ENCODE data around the gene SNX19.
"Not testable (repeated sequence)": the region's sequence is repeated elsewhere in the genome, so short reads cannot be mapped to it uniquely, and the experiment has no call there.

The SNX19 gene

GRCh38 chr11:130872981-130873380 is 43.3 kb downstream of the SNX19 start:
- DNase-seq: peak in 1 of 56 donors; percentile 25

- no peak for DNase-seq
Observed at GRCh38 chr11:130872513-130872912, 43.8 kb downstream of the SNX19 start.

- DNase-seq: no peak
Observed at GRCh38 chr11:130872102-130872501, 44.2 kb downstream of the SNX19 start.

- no peak for DNase-seq
Observed at GRCh38 chr11:130871616-130872015, 44.7 kb downstream of the SNX19 start.

- DNase-seq: no peak
Observed at GRCh38 chr11:130868721-130869390, 47.4 kb downstream of the SNX19 start.

- peak in 7 of 56 donors; percentile 16 to 52 (median 37) for DNase-seq
Observed at GRCh38 chr11:130868086-130868710, 48.1 kb downstream of the SNX19 start.

- DNase-seq: no peak
Observed at GRCh38 chr11:130866831-130867230, 49.4 kb downstream of the SNX19 start.

GRCh38 chr11:130865774-130866114 is 50.5 kb downstream of the SNX19 start:
- DNase-seq: no peak

GRCh38 chr11:130865091-130865773 is 51.0 kb downstream of the SNX19 start:
- no peak for DNase-seq

- DNase-seq: peak in 55 of 56 donors; percentile 11 to 96 (median 85)
Observed at GRCh38 chr11:130861902-130862860, 54.1 kb downstream of the SNX19 start.

GRCh38 chr11:130861283-130861682 is 55.0 kb downstream of the SNX19 start:
- no peak for DNase-seq

- DNase-seq: no peak
Observed at GRCh38 chr11:130859886-130860285, 56.4 kb downstream of the SNX19 start.

- DNase-seq: no peak
Observed at GRCh38 chr11:130858215-130858614, 58.1 kb downstream of the SNX19 start.

- DNase-seq: not testable (repeated sequence)
Observed at GRCh38 chr11:130855707-130856106, 60.6 kb downstream of the SNX19 start.

GRCh38 chr11:130854483-130854882 is 61.8 kb downstream of the SNX19 start:
- DNase-seq: no peak

GRCh38 chr11:130852589-130852988 is 63.7 kb downstream of the SNX19 start:
- no peak for DNase-seq

- DNase-seq: no peak
Observed at GRCh38 chr11:130850185-130850944, 65.9 kb downstream of the SNX19 start.

- DNase-seq: peak in 5 of 56 donors; percentile 13 to 46 (median 19)
Observed at GRCh38 chr11:130849215-130849568, 67.1 kb downstream of the SNX19 start.

GRCh38 chr11:130848361-130849214 is 67.7 kb downstream of the SNX19 start:
- no peak for DNase-seq

GRCh38 chr11:130847517-130847916 is 68.8 kb downstream of the SNX19 start:
- DNase-seq: no peak

Measured in nucleus accumbens (tissue), 56 donors.